PC-9 (cell line): Measurements from ENCODE around the gene FLYWCH2. TPM values are rescaled to one million over a fixed set of nuclear protein-coding genes. Genes with fewer than 3 reads are reported as not detected.

Experiments used
- BruUV-seq: library from RNA; stranded (reverse); fragments of 400-500 nt; replicated peaks from 2 replicates; lab custom pipeline; 2021; lab: Mats Ljungman, UMichigan
- CTCF ChIA-PET: fragments of 300-600 bp; sonication (Branson Sonifier 250); formaldehyde crosslinking; loops from one replicate; lab custom pipeline; 2022; ENCODE audit warnings: antibody characterized with exemption; lab: Charles Lee
- POLR2A ChIA-PET: fragments of 300-600 bp; sonication (Branson Sonifier 250); formaldehyde crosslinking; loops from one replicate; lab custom pipeline; 2022; ENCODE audit warnings: antibody characterized with exemption; ENCODE audit not compliant: unreplicated experiment; lab: Charles Lee
- DNase-seq, 2 experiments: peaks; one replicate each; pipeline versions ENCODE4 v3.0.0 to v3.0.0-alpha.2; 2015 to 2022; ENCODE audit warnings: mixed read lengths in 1 of 2
- H2AFZ ChIP-seq: fragments of 200-600 bp; sonication (generic); 2 replicates; pipeline ENCODE4 v1.8.1; 2017; ENCODE audit warnings: antibody characterized with exemption
- H3F3A ChIP-seq: fragments of 200-600 bp; sonication (generic); 2 replicates; pipeline ENCODE4 v1.8.1; 2017; ENCODE audit warnings: antibody characterized with exemption, mild to moderate bottlenecking, low read depth; ENCODE audit not compliant: insufficient read depth
- H3K27ac ChIP-seq: fragments of 200-600 bp; sonication (generic); 2 replicates; pipeline ENCODE4 v1.6.1; 2016; ENCODE audit warnings: mixed run types
- H3K27me3 ChIP-seq: fragments of 200-600 bp; sonication (generic); 2 replicates; pipeline ENCODE4 v1.6.1; 2016; ENCODE audit warnings: low read depth, mixed run types; ENCODE audit not compliant: insufficient read depth
- H3K36me3 ChIP-seq: fragments of 200-600 bp; sonication (generic); 2 replicates; pipeline ENCODE4 v1.6.1; 2016; ENCODE audit warnings: low read depth, mixed run types
- H3K4me1 ChIP-seq: fragments of 200-600 bp; sonication (generic); replicated peaks from 2 replicates; pipeline ENCODE4 v1.6.1; 2016; ENCODE audit warnings: mixed run types; ENCODE audit not compliant: insufficient read depth
- H3K4me2 ChIP-seq: fragments of 200-600 bp; sonication (generic); 2 replicates; pipeline ENCODE4 v1.6.1; 2017; ENCODE audit warnings: mixed run types
- H3K4me3 ChIP-seq: fragments of 200-600 bp; sonication (generic); 2 replicates; pipeline ENCODE4 v1.6.1; 2016; ENCODE audit warnings: mixed run types
- H3K79me2 ChIP-seq: fragments of 200-600 bp; sonication (generic); 2 replicates; pipeline ENCODE4 v1.6.1; 2017; ENCODE audit warnings: low read depth, mixed run types
- H3K9me2 ChIP-seq: fragments of 200-600 bp; sonication (generic); 2 replicates; pipeline ENCODE4 v1.8.1; 2017; ENCODE audit warnings: mild to moderate bottlenecking; ENCODE audit not compliant: insufficient read depth
- H3K9me3 ChIP-seq: fragments of 200-600 bp; sonication (generic); 2 replicates; pipeline ENCODE4 v1.8.1; 2016; ENCODE audit warnings: low read depth; ENCODE audit not compliant: insufficient read depth
- H4K20me1 ChIP-seq: fragments of 200-600 bp; sonication (generic); 2 replicates; pipeline ENCODE4 v1.8.1; 2017; ENCODE audit not compliant: insufficient read depth
- EZH2 ChIP-seq: fragments of 200-600 bp; sonication (generic); IDR thresholded peaks from 2 replicates; pipeline ENCODE4 v1.8.0; 2017; ENCODE audit warnings: antibody characterized with exemption, low read depth
- intact Hi-C: fragments of 100-400 bp; cut with micrococcal nuclease; formaldehyde crosslinking; loops from one replicate; pipeline ENCODE4 v1.10.0; 2022; ENCODE audit not compliant: unreplicated experiment
- total RNA-seq: library from RNA; stranded (reverse); gene quantifications from 2 replicates; pipeline ENCODE4 v1.2.3, GENCODE V29; 2021
- TF ChIP-seq, protein P1 (sequence below): fragments of 200-600 bp; sonication (generic); conservative IDR thresholded peaks from 2 replicates; pipeline ENCODE4 v1.6.1; 2017; ENCODE audit warnings: mixed run types, antibody characterized with exemption, mild to moderate bottlenecking, moderate library complexity

The FLYWCH2 gene
- total RNA-seq, 1 experiment from 2014 or later = 41.5 TPM

DNA sequence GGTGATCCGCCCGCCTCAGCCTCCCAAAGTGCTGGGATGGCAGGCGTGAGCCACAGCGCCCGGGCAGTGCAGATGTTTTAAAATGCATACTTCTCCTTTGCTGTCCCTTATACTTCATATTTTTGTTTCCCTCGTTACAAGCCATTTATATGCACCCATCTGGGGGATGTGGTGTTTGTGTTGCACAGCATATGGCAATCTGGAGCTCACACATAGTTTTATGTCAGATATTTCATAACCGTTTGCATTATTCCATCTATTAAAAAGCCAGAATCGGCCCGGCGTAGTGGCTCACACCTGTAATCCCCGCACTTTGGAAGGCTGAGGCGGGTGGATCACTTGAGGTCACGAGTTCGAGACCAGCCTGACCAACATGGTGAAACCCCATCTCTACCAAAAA, 40.5 kb downstream of the FLYWCH2 start:
- TF ChIP-seq EZH2 = no peak
- TF ChIP-seq, protein P1, sequence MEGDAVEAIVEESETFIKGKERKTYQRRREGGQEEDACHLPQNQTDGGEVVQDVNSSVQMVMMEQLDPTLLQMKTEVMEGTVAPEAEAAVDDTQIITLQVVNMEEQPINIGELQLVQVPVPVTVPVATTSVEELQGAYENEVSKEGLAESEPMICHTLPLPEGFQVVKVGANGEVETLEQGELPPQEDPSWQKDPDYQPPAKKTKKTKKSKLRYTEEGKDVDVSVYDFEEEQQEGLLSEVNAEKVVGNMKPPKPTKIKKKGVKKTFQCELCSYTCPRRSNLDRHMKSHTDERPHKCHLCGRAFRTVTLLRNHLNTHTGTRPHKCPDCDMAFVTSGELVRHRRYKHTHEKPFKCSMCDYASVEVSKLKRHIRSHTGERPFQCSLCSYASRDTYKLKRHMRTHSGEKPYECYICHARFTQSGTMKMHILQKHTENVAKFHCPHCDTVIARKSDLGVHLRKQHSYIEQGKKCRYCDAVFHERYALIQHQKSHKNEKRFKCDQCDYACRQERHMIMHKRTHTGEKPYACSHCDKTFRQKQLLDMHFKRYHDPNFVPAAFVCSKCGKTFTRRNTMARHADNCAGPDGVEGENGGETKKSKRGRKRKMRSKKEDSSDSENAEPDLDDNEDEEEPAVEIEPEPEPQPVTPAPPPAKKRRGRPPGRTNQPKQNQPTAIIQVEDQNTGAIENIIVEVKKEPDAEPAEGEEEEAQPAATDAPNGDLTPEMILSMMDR = no peak
- Histone ChIP-seq H3K4me1 (no peaks in the 10 kb centered on the region), H3K4me2 (no peak overlapping the region), H2AFZ (no peak overlapping the region), H4K20me1 (peaks cover 6% of the 10 kb centered on the region; the same call in 1 of the 2 replicates), H3K4me3 (no peak overlapping the region), H3K36me3 (no peaks in the 10 kb centered on the region), H3K9me3 (no peaks in the 10 kb centered on the region), H3K27ac (no peak overlapping the region), H3F3A (peaks cover 17% of the 10 kb centered on the region), H3K79me2 (no peaks in the 10 kb centered on the region), H3K27me3 (no peaks in the 10 kb centered on the region), H3K9me2 (no peaks in the 10 kb centered on the region)
- POLR2A ChIA-PET = no interaction called here
- intact Hi-C loops = no loop called here
- CTCF ChIA-PET = interaction anchor here (0.7 kb wide), 1 partner anchor 41 kb away, joined by 4 read pairs; the partner anchor contains the start of gene KREMEN2
- DNase-seq = no peak
- no TSS peak for BruUV-seq

DNA sequence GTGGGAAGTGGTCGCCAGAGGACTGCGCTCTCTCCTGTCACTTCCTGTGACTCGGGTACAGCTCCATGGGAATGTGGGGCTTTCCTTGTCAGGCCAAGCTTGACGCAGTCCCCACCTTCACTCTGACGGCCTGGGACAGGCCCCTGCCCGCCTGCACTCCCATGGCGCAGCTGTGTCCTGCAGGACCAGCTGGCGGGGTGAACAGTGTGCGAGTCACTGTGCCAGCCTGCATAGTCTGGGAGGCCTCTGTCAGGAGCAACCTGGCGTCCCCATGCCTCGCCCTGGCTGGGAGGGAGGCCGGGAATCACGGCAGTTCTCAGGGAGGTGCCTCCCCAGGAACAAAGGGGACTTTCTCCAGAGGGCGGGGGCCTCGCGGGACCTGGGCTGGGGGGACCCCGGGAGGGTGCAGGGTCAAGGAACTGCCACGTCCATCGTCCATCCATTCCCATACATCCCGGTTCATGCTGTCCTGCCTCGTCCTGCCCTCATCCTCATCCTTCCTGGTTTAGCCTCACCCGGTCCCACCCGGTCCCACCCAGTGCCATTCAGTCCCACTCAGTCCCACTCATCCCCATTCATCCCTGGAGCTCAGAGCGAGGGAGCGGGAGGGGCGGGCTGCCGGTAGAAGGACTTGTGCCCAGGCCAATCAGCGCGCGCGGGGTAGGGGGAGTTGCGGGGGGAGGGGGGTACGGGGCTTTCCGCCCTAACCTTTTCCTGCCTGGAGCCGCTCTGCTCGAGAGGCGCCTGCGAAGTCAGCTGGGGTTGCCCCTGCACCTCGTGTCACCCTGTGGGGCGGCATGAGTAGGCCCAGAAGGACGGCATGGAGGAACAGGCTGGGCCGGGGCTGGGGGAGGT, 42.1 kb downstream of the FLYWCH2 start:
- Histone ChIP-seq H3K4me3 (no peak overlapping the region), H3K9me3 (no peaks in the 10 kb centered on the region), H3K4me2 (no peak overlapping the region), H3K36me3 (no peaks in the 10 kb centered on the region), H3F3A (peaks cover 13% of the 10 kb centered on the region), H4K20me1 (peaks cover 6% of the 10 kb centered on the region; the same call in 1 of the 2 replicates), H3K79me2 (no peaks in the 10 kb centered on the region), H3K27ac (no peak overlapping the region), H3K27me3 (no peaks in the 10 kb centered on the region), H3K9me2 (no peaks in the 10 kb centered on the region), H3K4me1 (no peaks in the 10 kb centered on the region), H2AFZ (no peak overlapping the region)
- ChIA-PET POLR2A (no interaction called here), CTCF (no interaction called here)
- DNase-seq = no peak
- no peak for TF ChIP-seq EZH2
- TF ChIP-seq, protein P1 = no peak
- intact Hi-C loops = no loop called here
- no TSS peak for BruUV-seq

DNA sequence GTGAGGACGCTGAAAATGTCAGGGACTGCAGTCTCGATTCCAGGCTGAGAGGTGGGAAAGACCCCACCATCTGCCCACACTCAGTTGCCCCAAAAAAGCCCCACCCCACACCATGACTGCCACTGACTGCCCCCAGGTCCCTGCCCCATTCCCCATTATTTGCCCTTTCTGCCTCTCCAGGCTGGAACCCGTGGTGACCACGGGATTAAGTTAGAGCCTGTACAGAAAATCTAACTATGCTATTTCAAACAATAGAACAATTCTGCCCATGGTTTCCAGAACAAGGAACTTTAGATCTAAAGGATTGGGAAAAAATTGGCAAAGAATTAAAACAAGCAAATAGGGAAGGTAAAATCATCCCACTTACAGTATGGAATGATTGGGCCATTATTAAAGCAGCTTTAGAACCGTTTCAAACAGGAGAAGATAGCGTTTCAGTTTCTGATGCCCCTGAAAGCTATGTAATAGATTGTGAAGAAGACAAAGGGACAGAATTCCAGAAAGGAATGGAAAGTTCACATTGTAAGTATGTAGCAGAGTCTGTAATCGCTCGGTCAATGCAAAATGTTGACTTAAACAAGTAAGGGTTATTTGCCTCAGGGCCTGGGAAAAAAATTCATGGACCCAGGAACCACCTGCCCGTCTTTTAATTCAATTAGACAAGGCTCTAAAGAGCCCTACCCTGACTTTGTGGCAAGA, 43.1 kb downstream of the FLYWCH2 start:
- DNase-seq = no peak
- no peak overlapping the region for H3K27ac ChIP-seq
- intact Hi-C loops = loop anchor here (2.0 kb wide), 1 partner anchor 51 kb away; no protein-coding TSS in a partner anchor
- peaks cover 6% of the 10 kb centered on the region; the same call in 1 of the 2 replicates for H4K20me1 ChIP-seq
- H3K4me3 ChIP-seq = no peak overlapping the region
- TF ChIP-seq EZH2 = no peak
- TF ChIP-seq, protein P1 = no peak
- no TSS peak for BruUV-seq
- H3K9me2 ChIP-seq = no peaks in the 10 kb centered on the region
- no peaks in the 10 kb centered on the region for H3K36me3 ChIP-seq
- H3K9me3 ChIP-seq = no peaks in the 10 kb centered on the region
- no peak overlapping the region for H3K4me2 ChIP-seq
- no peak overlapping the region for H2AFZ ChIP-seq
- no peaks in the 10 kb centered on the region for H3K79me2 ChIP-seq
- ChIA-PET CTCF (interaction anchor here (0.6 to 1.8 kb wide), 3 partner anchors 11 to 132 kb away, joined by 3 to 5 read pairs (median 4); no protein-coding TSS in a partner anchor), POLR2A (interaction anchor here (0.6 kb wide), 1 partner anchor 14 kb away, joined by 3 read pairs; the partner anchor contains the start of gene FLYWCH1)
- peaks cover 12% of the 10 kb centered on the region; the same call in 1 of the 2 replicates for H3F3A ChIP-seq
- no peaks in the 10 kb centered on the region for H3K4me1 ChIP-seq
- H3K27me3 ChIP-seq = no peaks in the 10 kb centered on the region
